SK-N-MC (cell line): ENCODE data around the gene ADAMTS4.

Experiments
- DNase-seq: peaks from one replicate; pipeline ENCODE4 v3.0.0-alpha.2; 2011; ENCODE audit warnings: low read depth, low spot score
- H3K27ac ChIP-seq: fragments of 200-600 bp; sonication (generic); 2 replicates; pipeline ENCODE4 v1.5.1; 2016; ENCODE audit warnings: mixed run types
- H3K36me3 ChIP-seq: fragments of 200-600 bp; sonication (generic); 2 replicates; pipeline ENCODE4 v1.6.1; 2017; ENCODE audit warnings: antibody characterized with exemption, low read length, mixed read lengths; ENCODE audit not compliant: insufficient read depth
- H3K4me3 ChIP-seq: fragments of 200-600 bp; sonication (generic); 2 replicates; pipeline ENCODE4 v1.5.1; 2016
- H3K9ac ChIP-seq: fragments of 200-600 bp; sonication (generic); 2 replicates; pipeline ENCODE4 v1.8.0; 2017; ENCODE audit warnings: mixed run types, mixed read lengths; ENCODE audit not compliant: insufficient read length
- H3K9me3 ChIP-seq: fragments of 200-600 bp; sonication (generic); 2 replicates; pipeline ENCODE4 v1.6.1; 2017; ENCODE audit warnings: low read depth, mild to moderate bottlenecking, antibody characterized with exemption, low read length, moderate library complexity, mixed read lengths
- EZH2 ChIP-seq: fragments of 200-600 bp; sonication (generic); IDR thresholded peaks from one replicate; pipeline ENCODE4 v1.6.1; 2017; ENCODE audit warnings: antibody characterized with exemption
- FOXP2 ChIP-seq: optimal IDR thresholded peaks from 2 replicates; pipeline ENCODE3; 2011; ENCODE audit warnings: mild to moderate bottlenecking, moderate library complexity; ENCODE audit not compliant: insufficient read depth; ENCODE audit errors: extremely low read length, control extremely low read depth
- POLR2AphosphoS5 ChIP-seq: IDR thresholded peaks from 2 replicates; pipeline ENCODE4 v1.6.1; 2012; ENCODE audit warnings: mild to moderate bottlenecking, low read depth, low read length, borderline replicate concordance

The ADAMTS4 gene

DNA sequence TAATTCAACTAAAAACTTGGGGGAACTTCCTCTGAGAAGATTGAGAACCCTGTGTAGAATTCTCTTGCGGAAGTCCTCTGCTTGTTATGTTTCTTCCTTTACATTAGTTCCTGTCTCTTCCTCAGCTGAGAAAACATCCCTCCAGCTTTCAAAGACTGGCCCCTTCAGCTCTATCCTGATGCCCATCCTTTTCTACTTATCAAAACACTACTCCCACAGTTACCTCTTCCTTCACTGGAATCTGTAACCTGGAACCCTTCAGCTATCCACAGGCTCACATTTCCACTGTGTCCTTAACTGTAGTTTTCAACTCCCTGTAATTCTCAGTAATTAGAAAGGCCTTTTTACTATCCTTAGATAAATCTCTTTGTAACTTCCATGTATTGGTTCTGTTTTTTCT lies 60.4 kb downstream of the ADAMTS4 start:
- DNase-seq = no peak
- no peak overlapping the region for H3K4me3 ChIP-seq

GRCh38 chr1:161137881-161138280 lies 61.0 kb downstream of the ADAMTS4 start:
- Histone ChIP-seq H3K27ac (no peak overlapping the region), H3K4me3 (no peak overlapping the region), H3K9ac (no peak overlapping the region), H3K36me3 (no peaks in the 10 kb centered on the region), H3K9me3 (no peaks in the 10 kb centered on the region)
- TF ChIP-seq POLR2AphosphoS5 = no peak
- TF ChIP-seq EZH2 = no peak
- no peak for TF ChIP-seq FOXP2
- no peak for DNase-seq

More for the DNA sequence above, 60.4 kb downstream of the ADAMTS4 start:
- TF ChIP-seq EZH2 (no peak), POLR2AphosphoS5 (no peak), FOXP2 (no peak)
- no peak overlapping the region for H3K27ac ChIP-seq
- H3K9ac ChIP-seq = no peak overlapping the region
- H3K9me3 ChIP-seq = no peaks in the 10 kb centered on the region
- no peaks in the 10 kb centered on the region for H3K36me3 ChIP-seq
